Activated naive CD4-positive, alpha-beta T cell (primary cell): ENCODE results near the gene PTRH2.
"Not testable (repeated sequence)": the region's sequence is repeated elsewhere in the genome, so short reads cannot be mapped to it uniquely, and the experiment has no call there.

Experiments used
- DNase-seq, 4 experiments: peaks; one replicate each; lab custom pipeline; 2025; lab: John Stamatoyannopoulos, UW

The PTRH2 gene

DNA sequence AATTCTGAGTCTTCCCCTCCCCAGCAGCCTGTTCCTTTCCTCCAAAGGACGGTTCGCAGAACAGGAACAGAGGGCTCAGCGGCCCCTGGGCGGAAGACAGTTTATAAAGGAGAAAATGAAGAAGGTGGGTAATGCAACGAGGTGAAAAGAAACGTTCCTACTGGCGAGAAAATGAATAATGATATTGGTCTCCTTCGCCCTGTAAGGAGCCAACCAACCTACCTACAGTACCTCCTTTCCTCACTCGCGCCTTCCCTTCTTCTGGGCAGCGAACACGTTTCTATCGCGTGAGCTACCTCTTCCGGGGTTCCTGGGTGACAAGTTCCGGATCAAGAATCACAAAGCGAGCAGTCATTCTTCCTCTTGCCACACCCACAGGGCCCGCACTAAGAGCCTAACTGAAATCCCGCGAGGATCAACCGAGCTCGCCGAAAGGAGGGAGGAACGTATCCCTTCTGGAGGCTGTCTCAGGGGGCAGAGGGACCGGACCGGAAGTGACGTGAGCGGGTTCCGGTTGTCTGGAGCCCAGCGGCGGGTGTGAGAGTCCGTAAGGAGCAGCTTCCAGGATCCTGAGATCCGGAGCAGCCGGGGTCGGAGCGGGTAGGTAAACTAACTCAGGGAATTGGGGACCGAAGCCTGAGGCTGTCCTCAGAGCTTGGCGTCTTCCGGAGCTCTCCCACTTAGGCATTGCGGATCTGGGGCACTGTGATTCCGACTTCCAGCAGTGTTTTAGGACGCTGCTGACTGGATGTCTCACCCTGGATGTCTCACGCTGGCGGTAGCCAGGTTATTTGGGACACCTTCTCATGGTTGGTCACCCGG, at the start of gene PTRH2, which contains the start of gene VMP1:
Gene PTRH2 (minus strand): TSS at position 282 of the 822 bp plus-strand sequence. CDS start 9,452 bp downstream, outside the sequence.
Gene VMP1 (plus strand): TSS at position 506 of the 822 bp plus-strand sequence. CDS start 23,793 bp downstream, outside the sequence.
- DNase-seq, result peak; percentile 60 to 71 (median 68)

DNA sequence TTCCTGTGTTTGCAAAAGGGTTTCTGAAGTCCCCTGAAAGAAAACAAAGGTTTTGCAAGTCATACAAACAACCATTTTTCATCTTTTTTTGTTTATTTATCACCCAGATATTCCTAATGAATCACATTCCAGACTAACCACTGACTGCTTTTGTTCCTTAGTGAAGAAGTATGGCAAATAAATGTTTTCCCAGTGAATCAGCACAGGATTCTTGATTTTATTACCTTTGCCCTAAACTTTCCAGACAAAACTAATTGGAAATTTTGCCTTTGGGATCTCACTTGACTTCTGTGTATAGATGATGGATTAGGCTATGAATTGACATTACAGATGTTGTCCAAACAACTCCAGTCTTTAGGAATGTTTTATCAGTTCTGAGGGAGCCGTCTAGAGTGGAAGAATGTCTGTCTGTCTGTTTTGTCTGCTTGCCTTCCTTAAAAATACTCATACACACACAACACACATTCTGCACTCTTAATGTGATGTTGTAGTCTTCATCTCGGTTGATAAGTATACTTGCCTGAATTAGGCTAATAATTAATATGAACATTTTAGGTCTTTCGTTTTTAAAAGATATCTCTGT, 49.1 kb upstream of the PTRH2 start:
- DNase-seq, result no peak

DNA sequence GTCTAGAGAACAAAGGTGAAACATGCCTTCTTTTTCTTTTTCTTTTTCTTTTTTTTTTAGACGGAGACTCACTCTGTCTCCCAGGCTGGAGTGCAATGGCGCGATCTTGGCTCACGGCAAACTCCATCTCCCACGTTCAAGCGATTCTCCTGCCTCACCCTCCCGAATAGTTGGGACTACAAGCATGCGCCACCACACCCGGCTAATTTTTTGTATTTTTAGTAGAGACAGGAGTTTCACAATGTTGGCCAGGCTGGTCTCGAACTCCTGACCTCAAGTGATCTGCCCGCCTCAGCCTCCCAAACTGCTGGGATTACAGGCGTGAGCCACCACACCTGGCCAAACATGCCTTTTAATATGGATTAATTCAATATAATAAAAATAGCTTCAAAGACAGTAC, 47.8 kb upstream of the PTRH2 start:
- DNase-seq, result not testable (repeated sequence)

- no peak for DNase-seq
Observed at GRCh38 chr17:59754552-59754951, 47.3 kb upstream of the PTRH2 start.

DNA sequence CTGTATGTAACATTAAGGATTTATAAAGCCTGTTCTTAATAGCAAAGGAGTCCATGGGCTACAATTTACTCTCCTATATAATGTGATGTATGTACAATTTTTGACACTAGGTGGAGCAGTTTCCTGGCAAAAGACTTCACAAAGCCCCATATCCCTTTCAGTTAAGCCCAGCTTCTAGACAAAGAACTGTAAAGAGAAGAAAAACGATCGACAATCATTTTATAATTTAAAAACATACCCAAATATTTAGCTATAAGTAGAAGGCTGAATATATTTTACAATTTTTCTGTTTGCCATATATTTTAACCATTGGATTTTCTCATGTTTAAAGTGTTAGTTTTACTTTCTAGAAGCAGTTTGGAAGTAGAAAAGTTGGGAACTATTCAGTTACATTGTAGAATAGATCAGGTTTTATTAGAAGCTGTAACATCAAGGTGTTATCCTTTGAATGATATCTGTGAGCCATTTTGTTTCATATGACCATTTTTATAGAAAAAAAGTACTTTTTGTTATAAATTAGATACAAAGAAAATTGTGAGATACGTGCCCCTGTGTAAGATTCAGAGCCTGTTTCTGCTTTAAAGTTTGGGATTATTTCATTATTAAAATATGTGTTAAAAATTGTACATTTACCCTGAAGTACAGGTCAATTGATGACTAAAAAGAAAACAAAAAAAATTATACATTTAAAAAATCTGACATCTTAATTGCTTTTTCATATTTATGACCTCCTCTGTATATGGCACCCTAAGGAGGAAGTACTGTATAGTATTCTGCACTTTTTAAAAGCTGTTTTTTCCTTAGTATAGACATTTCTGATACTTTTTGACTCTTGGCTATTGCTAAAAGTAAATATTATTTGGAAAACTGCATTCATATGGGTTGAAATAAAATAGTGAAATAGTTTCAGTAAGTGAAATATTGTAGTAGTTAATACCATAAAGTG, 46.6 kb upstream of the PTRH2 start:
- no peak for DNase-seq

DNA sequence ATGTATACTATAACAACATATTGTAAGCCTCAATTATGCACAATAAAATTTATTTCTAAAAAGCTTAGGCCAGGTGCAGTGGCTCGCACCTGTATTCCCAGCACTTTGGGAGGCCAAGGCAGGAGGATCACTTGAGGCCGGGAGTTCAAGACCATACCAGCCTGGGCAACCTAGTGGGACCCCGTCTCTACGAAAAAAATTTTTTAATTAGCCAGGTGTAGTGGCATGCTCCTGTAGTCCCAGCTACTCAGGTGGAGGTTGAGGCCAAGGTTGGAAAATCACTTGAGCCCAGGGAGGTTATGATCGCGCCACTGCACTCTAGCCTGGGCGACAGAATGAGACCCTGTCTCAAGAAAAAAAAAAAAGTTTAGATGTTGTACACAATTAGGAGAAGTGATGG, 45.7 kb upstream of the PTRH2 start:
- DNase-seq, result no peak

- no peak for DNase-seq
Observed at GRCh38 chr17:59752446-59752845, 45.2 kb upstream of the PTRH2 start.

DNA sequence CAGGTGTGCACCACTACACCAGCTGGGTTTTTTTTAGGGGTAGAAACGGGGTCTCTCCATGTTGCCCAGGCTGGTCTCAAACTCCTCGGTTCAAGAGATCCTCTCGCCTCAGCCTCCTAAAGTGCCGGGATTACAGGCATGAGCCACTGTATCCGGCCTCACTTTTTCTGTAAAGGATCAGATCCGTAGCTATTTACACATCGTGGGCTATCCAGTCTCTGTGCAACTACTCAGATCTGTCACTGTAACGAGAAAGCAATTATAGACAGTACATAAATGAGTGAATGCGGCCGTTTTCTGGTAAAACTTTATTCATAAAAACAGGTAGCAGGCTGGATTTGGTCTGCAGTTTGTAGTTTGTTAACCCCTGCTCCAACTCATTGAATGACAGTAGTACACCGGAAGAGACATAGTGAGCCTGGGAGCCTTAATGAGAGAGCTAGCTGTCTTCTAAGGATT, 44.8 kb upstream of the PTRH2 start:
- DNase-seq, result no peak

DNA sequence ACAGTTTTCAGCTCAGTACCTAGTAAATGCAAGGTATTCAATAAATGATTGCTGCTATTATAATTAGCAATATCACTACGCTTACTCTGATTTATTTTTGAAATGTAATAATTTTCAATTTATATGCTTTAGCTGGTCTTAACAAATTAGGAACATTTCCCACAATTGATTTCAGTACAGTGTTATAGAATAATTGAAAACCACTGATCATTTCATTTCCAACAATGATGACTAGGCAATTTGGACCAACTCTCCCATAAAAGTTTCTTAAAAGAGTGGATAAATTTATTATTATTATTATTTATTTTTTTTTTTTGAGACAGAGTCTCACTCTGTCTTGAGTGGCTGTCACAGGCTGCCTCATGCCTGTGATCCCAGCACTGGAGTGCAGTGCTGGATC, 41.4 kb upstream of the PTRH2 start:
- no peak for DNase-seq

GRCh38 chr17:59746849-59747445, 39.7 kb upstream of the PTRH2 start:
- DNase-seq, result no peak

DNA sequence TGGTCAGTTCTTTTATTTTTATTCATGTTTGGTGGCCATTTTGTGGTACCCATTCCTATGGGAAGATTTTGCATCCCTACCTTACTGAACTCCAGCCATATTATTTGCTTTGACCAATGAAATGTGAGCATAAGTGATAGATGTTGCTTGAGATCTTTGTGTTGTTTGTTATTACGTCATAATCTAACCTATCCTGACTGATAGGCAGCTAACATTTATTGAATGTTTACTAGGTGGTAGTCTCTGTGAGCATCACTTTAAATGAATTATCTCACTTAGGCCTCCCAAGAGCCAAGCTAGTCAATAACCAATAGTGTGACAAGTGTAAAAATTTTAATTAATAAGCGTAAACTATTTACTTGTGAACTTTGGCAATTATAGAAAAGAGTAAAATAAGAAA, 37.8 kb upstream of the PTRH2 start:
- no peak for DNase-seq

DNA sequence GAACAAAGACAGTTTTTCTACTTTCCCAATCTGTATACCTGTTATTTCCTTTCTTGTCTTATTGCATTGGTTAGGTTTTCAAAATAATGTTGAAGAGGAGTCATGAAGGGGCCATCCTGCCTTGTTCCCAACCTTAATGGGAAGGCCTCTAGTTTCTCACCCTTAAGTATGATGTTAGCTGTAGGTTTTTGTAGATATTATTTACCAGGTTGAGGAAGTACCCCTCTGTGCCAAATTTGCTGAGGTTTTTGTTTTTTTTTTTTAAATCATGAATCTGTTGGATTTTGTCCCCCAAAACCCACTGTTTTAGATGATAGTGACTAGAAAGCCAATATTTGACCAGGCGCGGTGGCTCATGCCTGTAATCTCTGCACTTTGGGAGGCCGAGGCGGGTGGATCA, 36.6 kb upstream of the PTRH2 start:
- no peak for DNase-seq

GRCh38 chr17:59737324-59737723, 30.1 kb upstream of the PTRH2 start:
- no peak for DNase-seq

DNA sequence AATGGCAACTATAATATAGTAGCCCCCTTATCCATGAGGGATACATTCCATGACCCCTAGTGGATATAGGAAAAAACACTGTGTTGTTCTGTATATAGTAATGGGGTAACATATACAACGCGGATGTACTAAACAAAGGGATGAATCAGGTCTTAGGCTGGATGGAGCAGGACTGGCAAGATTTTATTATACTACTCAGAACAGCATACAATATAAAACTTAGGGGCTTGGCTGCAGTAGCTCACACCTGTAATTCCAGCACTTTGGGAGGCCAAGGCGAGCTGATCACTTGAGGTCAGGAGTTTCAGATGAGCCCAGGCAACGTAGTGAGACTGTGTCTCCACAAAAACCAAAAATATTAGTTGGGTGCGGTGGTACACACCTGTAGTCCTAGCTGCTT, 27.0 kb upstream of the PTRH2 start:
- no peak for DNase-seq

GRCh38 chr17:59733697-59734096, 26.5 kb upstream of the PTRH2 start:
- no peak for DNase-seq

GRCh38 chr17:59730268-59730834, 23.1 kb upstream of the PTRH2 start:
- no peak for DNase-seq

GRCh38 chr17:59727817-59728533, 20.7 kb upstream of the PTRH2 start:
- DNase-seq, result no peak

- no peak for DNase-seq
Observed at GRCh38 chr17:59725691-59726090, 18.5 kb upstream of the PTRH2 start.

GRCh38 chr17:59723607-59724006, 16.4 kb upstream of the PTRH2 start:
- no peak for DNase-seq

- DNase-seq, result no peak
Observed at GRCh38 chr17:59723041-59723440, 15.8 kb upstream of the PTRH2 start.

DNA sequence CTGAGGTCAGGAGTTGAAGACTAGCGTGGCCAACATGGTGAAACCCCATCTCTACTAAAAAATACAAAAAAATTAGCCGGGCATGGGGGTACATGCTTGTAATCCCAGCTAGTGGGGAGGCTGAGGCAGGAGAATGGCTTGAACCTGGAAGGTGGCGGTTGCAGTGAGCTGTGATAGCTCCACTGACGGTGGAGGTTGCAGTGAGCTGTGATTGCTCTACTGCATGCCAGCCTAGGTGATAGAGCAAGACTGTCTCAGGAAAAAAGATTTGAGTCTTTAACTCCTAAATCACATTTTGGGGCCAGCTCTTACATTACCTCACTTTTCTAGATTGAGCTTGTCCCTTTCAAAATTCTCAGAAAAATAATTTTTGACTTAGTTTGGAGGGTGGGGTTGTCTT, 15.4 kb upstream of the PTRH2 start:
- DNase-seq, result no peak
